Measurements from ENCODE around the gene LRRC46.

The LRRC46 gene

GRCh38 chr17:47810200-47810821 is 21.2 kb upstream of the LRRC46 start:
- no peak for DNase-seq

- no peak for DNase-seq
Observed at GRCh38 chr17:47810901-47811635, 20.4 kb upstream of the LRRC46 start.

- DNase-seq: no peak
Observed at GRCh38 chr17:47811709-47812108, 19.8 kb upstream of the LRRC46 start.

GRCh38 chr17:47812146-47812920 is 19.1 kb upstream of the LRRC46 start:
- DNase-seq: no peak

GRCh38 chr17:47813077-47813476 is 18.4 kb upstream of the LRRC46 start:
- no peak for DNase-seq

GRCh38 chr17:47813512-47814031 is 17.9 kb upstream of the LRRC46 start:
- no peak for DNase-seq

GRCh38 chr17:47815106-47815918 is 16.2 kb upstream of the LRRC46 start:
- DNase-seq: no peak

- DNase-seq: no peak
Observed at GRCh38 chr17:47816111-47816735, 15.2 kb upstream of the LRRC46 start.

- DNase-seq: no peak
Observed at GRCh38 chr17:47816947-47817346, 14.5 kb upstream of the LRRC46 start.

GRCh38 chr17:47818002-47818695 is 13.3 kb upstream of the LRRC46 start:
- DNase-seq: no peak

GRCh38 chr17:47819475-47819874 is 12.0 kb upstream of the LRRC46 start:
- DNase-seq: no peak

- no peak for DNase-seq
Observed at GRCh38 chr17:47820033-47820789, 11.3 kb upstream of the LRRC46 start.

GRCh38 chr17:47821031-47821423 is 10.4 kb upstream of the LRRC46 start:
- DNase-seq: no peak

- peak; percentile 35 to 66 (median 54) for DNase-seq
Observed at GRCh38 chr17:47821424-47822391, 9.8 kb upstream of the LRRC46 start, which contains the start of gene OSBPL7. OSBPL7 (minus strand) TSS chr17:47821794; CDS start chr17:47820278, 1,516 bp downstream.

- no peak for DNase-seq
Observed at GRCh38 chr17:47822785-47823184, 8.7 kb upstream of the LRRC46 start.

GRCh38 chr17:47823519-47823918 is 8.0 kb upstream of the LRRC46 start:
- DNase-seq: no peak

GRCh38 chr17:47829870-47830269 is 1.6 kb upstream of the LRRC46 start:
- DNase-seq: no peak

GRCh38 chr17:47830396-47831002 is 971 bp upstream of the LRRC46 start:
- DNase-seq: no peak

GRCh38 chr17:47831934-47832327 is 461 bp downstream of the LRRC46 start:
- no peak for DNase-seq

Data from stimulated activated naive CD4-positive, alpha-beta T cell (primary cell).